Type B pancreatic cell (in vitro differentiated cells): Measurements from ENCODE around the gene FAM90A1. TPM values are rescaled to one million over a fixed set of nuclear protein-coding genes. Genes with fewer than 3 reads are reported as not detected.
"Not testable (repeated sequence)": the region's sequence is repeated elsewhere in the genome, so short reads cannot be mapped to it uniquely, and the experiment has no call there.

Experiments used
- DNase-seq: peaks from one replicate; pipeline ENCODE4 v3.0.0; 2021; ENCODE audit warnings: mixed read lengths; ENCODE audit not compliant: unreplicated experiment; ENCODE audit errors: extremely low spot score
- H3K27ac Mint-ChIP-seq: 2 replicates; pipeline ENCODE4 v1.8.0; 2021; ENCODE audit warnings: mild to moderate bottlenecking, mixed read lengths
- H3K27me3 Mint-ChIP-seq: 2 replicates; pipeline ENCODE4 v1.8.0; 2021; ENCODE audit warnings: mixed read lengths
- H3K36me3 Mint-ChIP-seq: 2 replicates; pipeline ENCODE4 v1.8.0; 2021; ENCODE audit warnings: mixed read lengths
- H3K4me1 Mint-ChIP-seq: one replicate; pipeline ENCODE4 v1.8.0; 2021; ENCODE audit warnings: mixed read lengths; ENCODE audit not compliant: unreplicated experiment
- H3K4me3 Mint-ChIP-seq: 2 replicates; pipeline ENCODE4 v1.8.0; 2021; ENCODE audit warnings: mild to moderate bottlenecking, mixed read lengths
- H3K9me3 Mint-ChIP-seq: 2 replicates; pipeline ENCODE4 v1.8.0; 2021; ENCODE audit warnings: mixed read lengths
- long read RNA-seq: library from polyadenylated mRNA; unstranded; transcript quantifications from one replicate; pipeline ENCODE4 v2.0.0, GENCODE V29; 2020
- total RNA-seq: library from RNA; stranded (reverse); gene quantifications from 2 replicates; pipeline ENCODE4 v1.2.1, GENCODE V29; 2021; ENCODE audit warnings: low replicate concordance

The FAM90A1 gene
- 0.36 TPM in 1 of 2 replicates, not detected in the other for total RNA-seq
- long read RNA-seq, result 0 reads

GRCh38 chr12:8226992-8227731 lies at the start of gene FAM90A1:
FAM90A1 (minus strand) TSS chr12:8227618; CDS start chr12:8224832, 2,786 bp downstream.
- DNase-seq, H3K4me1 Mint-ChIP-seq, H3K9me3 Mint-ChIP-seq, H3K27me3 Mint-ChIP-seq, H3K27ac Mint-ChIP-seq, H3K36me3 Mint-ChIP-seq: not testable (repeated sequence)
- peak within 1 kb of the TSS; percentile 31 for H3K4me3 Mint-ChIP-seq

- not testable (repeated sequence) for H3K36me3 Mint-ChIP-seq, H3K9me3 Mint-ChIP-seq, H3K4me3 Mint-ChIP-seq, H3K4me1 Mint-ChIP-seq, H3K27ac Mint-ChIP-seq, DNase-seq
- peaks cover 11% of the 10 kb centered on the region for H3K27me3 Mint-ChIP-seq
Observed at GRCh38 chr12:8276397-8276796, 49.0 kb upstream of the FAM90A1 start.

DNA sequence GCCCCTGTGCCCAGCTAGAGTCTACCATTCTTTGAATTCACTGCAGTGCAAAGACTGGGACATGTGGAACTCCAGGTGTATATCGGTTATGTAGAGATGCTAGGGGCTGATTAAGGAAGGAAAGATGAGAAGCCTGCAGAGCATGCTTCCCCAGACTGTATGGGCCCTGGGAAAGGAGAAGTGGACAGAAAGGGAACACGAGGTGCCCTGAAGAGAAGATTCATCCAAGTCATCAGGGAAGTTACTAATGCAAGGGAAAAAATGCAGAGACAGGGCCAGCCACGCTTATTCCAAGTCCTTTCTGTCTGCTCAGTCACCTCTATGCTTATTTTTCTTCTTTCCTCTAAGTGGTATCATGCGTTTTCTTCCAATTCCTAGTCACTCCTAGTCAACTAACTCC lies 39.3 kb upstream of the FAM90A1 start:
- not testable (repeated sequence) for H3K27me3 Mint-ChIP-seq, H3K9me3 Mint-ChIP-seq, H3K4me1 Mint-ChIP-seq, DNase-seq, H3K36me3 Mint-ChIP-seq, H3K4me3 Mint-ChIP-seq, H3K27ac Mint-ChIP-seq

DNA sequence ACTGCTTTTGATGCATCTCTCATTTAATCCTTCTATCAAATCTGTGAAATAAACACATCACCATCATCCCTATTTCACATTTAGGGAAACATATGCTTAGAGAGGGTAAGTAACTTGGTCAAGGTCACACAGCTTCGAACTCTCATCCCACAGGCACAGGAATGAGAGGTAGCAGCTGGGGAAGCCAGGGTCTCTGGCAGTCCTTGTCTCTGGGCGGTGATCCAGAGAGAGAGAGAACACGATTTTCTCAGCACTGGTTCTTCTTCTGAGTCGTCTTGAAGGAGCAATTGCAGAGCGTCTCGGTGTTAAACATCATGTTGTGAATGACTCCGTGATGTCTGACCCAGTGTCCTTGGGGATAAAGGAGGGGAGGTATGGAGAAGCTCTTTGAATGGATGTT lies 36.8 kb upstream of the FAM90A1 start:
- DNase-seq, H3K4me1 Mint-ChIP-seq, H3K27ac Mint-ChIP-seq, H3K27me3 Mint-ChIP-seq, H3K4me3 Mint-ChIP-seq, H3K9me3 Mint-ChIP-seq, H3K36me3 Mint-ChIP-seq: not testable (repeated sequence)

- not testable (repeated sequence) for H3K36me3 Mint-ChIP-seq, DNase-seq, H3K4me3 Mint-ChIP-seq, H3K4me1 Mint-ChIP-seq, H3K9me3 Mint-ChIP-seq, H3K27me3 Mint-ChIP-seq, H3K27ac Mint-ChIP-seq
Observed at GRCh38 chr12:8261111-8261554, 33.7 kb upstream of the FAM90A1 start.

- H3K4me1 Mint-ChIP-seq, H3K27ac Mint-ChIP-seq: not testable (repeated sequence)
Observed at GRCh38 chr12:8256356-8256755, 28.9 kb upstream of the FAM90A1 start.

GRCh38 chr12:8254705-8255104 lies 27.3 kb upstream of the FAM90A1 start:
- H3K27me3 Mint-ChIP-seq, H3K9me3 Mint-ChIP-seq, H3K27ac Mint-ChIP-seq, H3K4me1 Mint-ChIP-seq, DNase-seq, H3K4me3 Mint-ChIP-seq, H3K36me3 Mint-ChIP-seq: not testable (repeated sequence)

More at GRCh38 chr12:8256356-8256755, 28.9 kb upstream of the FAM90A1 start:
- H3K4me3 Mint-ChIP-seq, DNase-seq, H3K9me3 Mint-ChIP-seq, H3K36me3 Mint-ChIP-seq, H3K27me3 Mint-ChIP-seq: not testable (repeated sequence)

DNA sequence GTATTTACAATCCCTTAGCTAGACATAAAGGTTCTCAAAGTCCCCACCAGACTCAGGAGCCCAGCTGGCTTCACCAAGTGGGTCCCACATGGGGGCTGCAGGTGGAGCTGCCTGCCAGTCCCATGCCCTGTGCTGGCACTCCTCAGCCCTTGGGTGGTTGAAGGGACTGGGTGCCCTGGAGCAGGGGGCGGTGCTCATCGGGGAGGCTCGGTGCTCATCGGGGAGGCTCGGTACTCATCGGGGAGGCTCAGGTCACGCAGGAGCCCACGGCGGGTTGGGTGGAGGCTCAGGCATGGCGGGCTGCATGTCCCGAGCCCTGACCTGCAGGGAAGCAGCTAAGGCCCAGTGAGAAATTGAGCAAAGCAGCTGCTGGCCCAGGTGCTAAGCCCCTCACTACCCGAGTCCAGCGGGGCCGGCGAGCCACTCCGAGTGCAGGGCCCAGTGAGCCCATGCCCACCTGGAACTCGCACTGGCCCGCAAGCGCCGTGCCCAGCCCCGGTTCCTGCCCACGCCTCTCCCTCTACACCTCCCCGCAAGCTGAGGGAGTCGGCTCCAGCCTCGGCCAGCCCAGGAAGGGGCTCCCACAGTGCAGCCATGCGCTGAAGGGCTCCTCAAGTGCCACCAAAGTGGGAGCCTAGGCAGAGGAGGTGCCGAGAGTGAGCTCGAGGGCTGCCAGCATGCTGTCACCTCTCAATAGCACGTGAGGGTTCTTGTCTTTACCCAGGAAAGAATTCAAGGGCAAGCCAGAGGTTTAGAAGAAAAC lies 24.8 kb upstream of the FAM90A1 start:
- H3K4me1 Mint-ChIP-seq, H3K27ac Mint-ChIP-seq, H3K9me3 Mint-ChIP-seq, H3K36me3 Mint-ChIP-seq, H3K27me3 Mint-ChIP-seq, DNase-seq, H3K4me3 Mint-ChIP-seq: not testable (repeated sequence)

DNA sequence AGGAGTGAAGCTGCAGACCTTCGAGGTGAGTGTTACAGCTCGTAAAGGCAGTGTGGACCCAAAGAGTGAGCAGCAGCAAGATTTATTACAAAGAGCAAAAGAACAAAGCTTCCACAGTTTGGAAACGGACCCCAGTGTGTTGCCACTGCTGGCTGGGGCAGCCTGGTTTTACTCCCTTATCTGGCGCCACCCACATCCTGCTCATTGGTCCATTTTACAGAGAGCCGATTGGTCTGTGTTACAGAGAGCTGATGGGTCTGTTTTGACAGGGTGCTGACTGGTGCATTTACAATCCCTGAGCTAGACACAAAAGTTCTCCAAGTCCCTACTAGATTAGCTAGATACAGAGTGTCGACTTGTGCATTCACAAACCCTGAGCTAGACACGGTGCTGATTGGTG lies 24.2 kb upstream of the FAM90A1 start:
- not testable (repeated sequence) for H3K4me1 Mint-ChIP-seq, DNase-seq, H3K36me3 Mint-ChIP-seq, H3K27ac Mint-ChIP-seq, H3K4me3 Mint-ChIP-seq, H3K9me3 Mint-ChIP-seq, H3K27me3 Mint-ChIP-seq

GRCh38 chr12:8246941-8247535 lies 19.6 kb upstream of the FAM90A1 start:
- H3K27ac Mint-ChIP-seq, result peak overlapping the region; percentile 44
- not testable (repeated sequence) for H3K9me3 Mint-ChIP-seq, H3K36me3 Mint-ChIP-seq, H3K27me3 Mint-ChIP-seq, DNase-seq, H3K4me3 Mint-ChIP-seq, H3K4me1 Mint-ChIP-seq

GRCh38 chr12:8243682-8244161 lies 16.3 kb upstream of the FAM90A1 start:
- not testable (repeated sequence) for H3K27me3 Mint-ChIP-seq, H3K4me1 Mint-ChIP-seq, DNase-seq, H3K36me3 Mint-ChIP-seq, H3K9me3 Mint-ChIP-seq
- Mint-ChIP-seq H3K27ac (peak overlapping the region; percentile 99), H3K4me3 (peak overlapping the region; percentile 95)

GRCh38 chr12:8242880-8243681 lies 15.7 kb upstream of the FAM90A1 start:
- not testable (repeated sequence) for H3K27me3 Mint-ChIP-seq, H3K36me3 Mint-ChIP-seq, H3K4me1 Mint-ChIP-seq, H3K9me3 Mint-ChIP-seq
- DNase-seq, result peak; percentile 100
- H3K27ac Mint-ChIP-seq, result peak overlapping the region; percentile 99
- H3K4me3 Mint-ChIP-seq, result peak overlapping the region; percentile 95

DNA sequence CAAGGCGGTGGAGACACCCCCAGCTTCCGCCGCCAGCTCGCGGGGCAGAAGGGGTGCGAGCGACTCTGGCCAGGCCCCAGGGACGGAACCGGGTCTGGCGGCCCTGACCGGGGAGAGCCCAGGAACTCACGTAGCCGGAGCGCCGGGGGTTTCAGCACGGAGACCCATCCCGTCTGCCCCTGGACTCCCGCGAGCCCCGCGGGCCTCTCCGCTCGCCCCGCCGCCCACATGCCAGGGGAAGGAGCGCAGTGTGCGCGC lies 15.1 kb upstream of the FAM90A1 start:
- not testable (repeated sequence) for H3K4me1 Mint-ChIP-seq, H3K27me3 Mint-ChIP-seq, H3K36me3 Mint-ChIP-seq, DNase-seq, H3K9me3 Mint-ChIP-seq
- Mint-ChIP-seq H3K4me3 (peak overlapping the region; percentile 95), H3K27ac (peak overlapping the region; percentile 99)
